ENCODE data around the gene RANBP10. TPM values are rescaled to one million over a fixed set of nuclear protein-coding genes. Genes with fewer than 3 reads are reported as not detected.
"Not testable (repeated sequence)": the region's sequence is repeated elsewhere in the genome, so short reads cannot be mapped to it uniquely, and the experiment has no call there.

The RANBP10 gene
- total RNA-seq, 4 donors from 2014 or later = 18.4 to 35.2 (median 27.6) TPM

GRCh38 chr16:67760956-67761230, 45.5 kb downstream of the RANBP10 start:
- Histone ChIP-seq H3K27ac (peak overlapping the region; percentile 22), H3K36me3 (peaks cover 13% of the 10 kb centered on the region)
- WGBS = 66% methylated on average over 4 of the region's 4 CpGs

GRCh38 chr16:67760206-67760955, 46.0 kb downstream of the RANBP10 start:
- peaks cover 12% of the 10 kb centered on the region for H3K4me1 ChIP-seq
- H3K27ac ChIP-seq = peak overlapping the region; percentile 22
- TF ChIP-seq EP300 (IDR thresholded peaks at IDR 0.05) = no peak
- TF ChIP-seq POLR2AphosphoS5 (IDR thresholded peaks at IDR 0.05) = no peak
- TF ChIP-seq POLR2A (IDR thresholded peaks at IDR 0.05) = no peak
- TF ChIP-seq, protein P1, sequence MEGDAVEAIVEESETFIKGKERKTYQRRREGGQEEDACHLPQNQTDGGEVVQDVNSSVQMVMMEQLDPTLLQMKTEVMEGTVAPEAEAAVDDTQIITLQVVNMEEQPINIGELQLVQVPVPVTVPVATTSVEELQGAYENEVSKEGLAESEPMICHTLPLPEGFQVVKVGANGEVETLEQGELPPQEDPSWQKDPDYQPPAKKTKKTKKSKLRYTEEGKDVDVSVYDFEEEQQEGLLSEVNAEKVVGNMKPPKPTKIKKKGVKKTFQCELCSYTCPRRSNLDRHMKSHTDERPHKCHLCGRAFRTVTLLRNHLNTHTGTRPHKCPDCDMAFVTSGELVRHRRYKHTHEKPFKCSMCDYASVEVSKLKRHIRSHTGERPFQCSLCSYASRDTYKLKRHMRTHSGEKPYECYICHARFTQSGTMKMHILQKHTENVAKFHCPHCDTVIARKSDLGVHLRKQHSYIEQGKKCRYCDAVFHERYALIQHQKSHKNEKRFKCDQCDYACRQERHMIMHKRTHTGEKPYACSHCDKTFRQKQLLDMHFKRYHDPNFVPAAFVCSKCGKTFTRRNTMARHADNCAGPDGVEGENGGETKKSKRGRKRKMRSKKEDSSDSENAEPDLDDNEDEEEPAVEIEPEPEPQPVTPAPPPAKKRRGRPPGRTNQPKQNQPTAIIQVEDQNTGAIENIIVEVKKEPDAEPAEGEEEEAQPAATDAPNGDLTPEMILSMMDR (IDR thresholded peaks at IDR 0.05) = no peak
- H3K9me3 ChIP-seq = no peaks in the 10 kb centered on the region
- DNase-seq (ENCODE audit: low spot score in 2 of 2) = no peak
- H3K36me3 ChIP-seq = peaks cover 13% of the 10 kb centered on the region
- H3K4me3 ChIP-seq = no peak overlapping the region
- 50% methylated on average over 8 of the region's 8 CpGs for WGBS
- H3K27me3 ChIP-seq = no peaks in the 10 kb centered on the region

More at GRCh38 chr16:67760956-67761230, 45.5 kb downstream of the RANBP10 start:
- Histone ChIP-seq H3K4me1 (peaks cover 12% of the 10 kb centered on the region), H3K27me3 (no peaks in the 10 kb centered on the region), H3K9me3 (no peaks in the 10 kb centered on the region), H3K4me3 (no peak overlapping the region)
- TF ChIP-seq POLR2AphosphoS5 (IDR thresholded peaks at IDR 0.05) (no peak), POLR2A (IDR thresholded peaks at IDR 0.05) (no peak), EP300 (IDR thresholded peaks at IDR 0.05) (no peak)
- TF ChIP-seq, protein P1 (IDR thresholded peaks at IDR 0.05) = no peak
- no peak for DNase-seq (ENCODE audit: low spot score in 2 of 2)

GRCh38 chr16:67758966-67759365, 47.4 kb downstream of the RANBP10 start:
- Histone ChIP-seq H3K4me3 (no peak overlapping the region), H3K27me3 (no peaks in the 10 kb centered on the region), H3K9me3 (no peaks in the 10 kb centered on the region), H3K4me1 (peaks cover 12% of the 10 kb centered on the region), H3K27ac (no peak overlapping the region), H3K36me3 (peaks cover 13% of the 10 kb centered on the region)
- no peak for TF ChIP-seq POLR2A (IDR thresholded peaks at IDR 0.05)
- no peak for TF ChIP-seq EP300 (IDR thresholded peaks at IDR 0.05)
- TF ChIP-seq POLR2AphosphoS5 (IDR thresholded peaks at IDR 0.05) = no peak
- TF ChIP-seq, protein P1 (IDR thresholded peaks at IDR 0.05) = no peak
- WGBS = 90% methylated on average over 7 of the region's 7 CpGs
- DNase-seq (ENCODE audit: low spot score in 2 of 2) = no peak

DNA sequence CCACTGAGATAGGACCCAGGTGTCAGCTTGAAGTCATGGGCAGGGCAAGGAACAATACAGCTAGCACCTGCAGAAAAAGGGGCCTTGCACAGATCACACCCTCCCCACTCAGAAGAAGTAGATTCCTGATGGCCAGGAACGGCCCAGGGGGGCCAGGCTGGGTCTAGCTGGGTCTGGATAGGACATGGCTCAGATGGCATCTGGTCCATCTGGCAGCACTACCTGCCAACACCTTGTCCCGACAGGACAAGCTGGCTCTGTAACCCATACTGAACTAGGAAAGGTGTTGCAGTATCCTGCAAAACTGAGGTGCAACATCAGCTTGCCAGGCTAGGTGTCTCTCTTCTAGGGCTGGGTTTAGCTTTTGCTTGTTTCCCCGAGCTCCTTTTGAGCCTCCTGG, 48.4 kb downstream of the RANBP10 start:
- Histone ChIP-seq H3K27me3 (no peaks in the 10 kb centered on the region), H3K4me3 (no peak overlapping the region), H3K9me3 (no peaks in the 10 kb centered on the region), H3K36me3 (peaks cover 8% of the 10 kb centered on the region), H3K4me1 (peaks cover 12% of the 10 kb centered on the region), H3K27ac (no peak overlapping the region)
- TF ChIP-seq, protein P1 (IDR thresholded peaks at IDR 0.05) = no peak
- TF ChIP-seq POLR2AphosphoS5 (IDR thresholded peaks at IDR 0.05) (no peak), EP300 (IDR thresholded peaks at IDR 0.05) (no peak), POLR2A (IDR thresholded peaks at IDR 0.05) (no peak)
- WGBS = 65% methylated on average over 3 of the region's 3 CpGs
- DNase-seq (ENCODE audit: low spot score in 2 of 2) = no peak

- Histone ChIP-seq H3K36me3 (peaks cover 5% of the 10 kb centered on the region), H3K4me3 (no peak overlapping the region), H3K4me1 (peaks cover 4% of the 10 kb centered on the region), H3K27ac (no peak overlapping the region), H3K9me3 (no peaks in the 10 kb centered on the region), H3K27me3 (no peaks in the 10 kb centered on the region)
- DNase-seq (ENCODE audit: low spot score in 2 of 2) = no peak
- TF ChIP-seq POLR2A (IDR thresholded peaks at IDR 0.05) (no peak), POLR2AphosphoS5 (IDR thresholded peaks at IDR 0.05) (no peak), EP300 (IDR thresholded peaks at IDR 0.05) (no peak)
- TF ChIP-seq, protein P1 (IDR thresholded peaks at IDR 0.05) = no peak
- WGBS = 71% methylated on average over 2 of the region's 2 CpGs
Measured at GRCh38 chr16:67752641-67753040, 53.7 kb downstream of the RANBP10 start.

- not testable (repeated sequence) for H3K27ac ChIP-seq; H3K9me3 ChIP-seq; H3K4me3 ChIP-seq; H3K36me3 ChIP-seq; H3K27me3 ChIP-seq; H3K4me1 ChIP-seq; DNase-seq (ENCODE audit: low spot score in 2 of 2)
- 78% methylated on average over 3 of the region's 3 CpGs for WGBS
Measured at GRCh38 chr16:67751331-67751730, 55.0 kb downstream of the RANBP10 start.
